Measurements from ENCODE around the gene MGAT4A. TPM values are rescaled to one million over a fixed set of nuclear protein-coding genes. Genes with fewer than 3 reads are reported as not detected.
"Not testable (repeated sequence)": the region's sequence is repeated elsewhere in the genome, so short reads cannot be mapped to it uniquely, and the experiment has no call there.

MGAT4A gene
- total and polyA plus RNA-seq, 12 donors, result 4.6 to 33.0 (median 18.6) TPM

DNA sequence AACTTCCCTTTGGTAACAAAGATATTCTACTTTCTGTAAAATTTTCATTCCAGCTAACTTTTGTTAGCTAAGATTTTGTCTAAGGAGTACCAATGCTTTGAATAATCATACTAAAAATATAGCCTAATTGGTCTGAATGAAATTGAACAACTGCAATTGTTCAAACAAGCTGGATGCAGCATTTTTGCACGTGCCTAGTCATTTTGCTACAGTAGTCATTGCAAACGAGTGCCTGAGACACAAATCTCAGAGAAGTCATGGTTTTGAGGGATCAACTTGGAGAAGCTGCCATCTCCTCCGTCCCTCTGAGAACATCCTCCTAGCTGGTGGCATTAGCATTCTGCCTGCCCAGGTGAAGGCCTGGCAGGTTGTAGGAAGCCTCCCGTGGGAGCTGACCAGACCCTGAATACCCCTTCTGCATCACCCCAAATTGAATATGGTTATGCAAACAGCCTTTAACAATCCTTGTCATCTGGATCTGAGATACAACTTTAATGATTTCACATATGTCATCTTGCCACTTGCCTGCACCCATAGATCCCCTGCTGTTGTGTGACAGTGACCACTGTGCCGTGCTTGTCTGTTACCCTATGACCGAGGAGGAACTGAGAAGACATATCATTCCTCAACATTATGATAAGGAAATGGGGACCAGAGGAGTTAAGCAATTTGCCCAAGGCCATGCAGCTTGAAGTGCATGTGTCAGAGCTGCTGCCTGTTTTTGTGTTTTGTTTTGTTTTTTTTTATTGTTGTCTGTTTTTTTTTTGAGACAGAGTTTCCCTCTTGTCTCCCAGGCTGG lies 29.1 kb upstream of the MGAT4A start:
- TF ChIP-seq, protein P1, sequence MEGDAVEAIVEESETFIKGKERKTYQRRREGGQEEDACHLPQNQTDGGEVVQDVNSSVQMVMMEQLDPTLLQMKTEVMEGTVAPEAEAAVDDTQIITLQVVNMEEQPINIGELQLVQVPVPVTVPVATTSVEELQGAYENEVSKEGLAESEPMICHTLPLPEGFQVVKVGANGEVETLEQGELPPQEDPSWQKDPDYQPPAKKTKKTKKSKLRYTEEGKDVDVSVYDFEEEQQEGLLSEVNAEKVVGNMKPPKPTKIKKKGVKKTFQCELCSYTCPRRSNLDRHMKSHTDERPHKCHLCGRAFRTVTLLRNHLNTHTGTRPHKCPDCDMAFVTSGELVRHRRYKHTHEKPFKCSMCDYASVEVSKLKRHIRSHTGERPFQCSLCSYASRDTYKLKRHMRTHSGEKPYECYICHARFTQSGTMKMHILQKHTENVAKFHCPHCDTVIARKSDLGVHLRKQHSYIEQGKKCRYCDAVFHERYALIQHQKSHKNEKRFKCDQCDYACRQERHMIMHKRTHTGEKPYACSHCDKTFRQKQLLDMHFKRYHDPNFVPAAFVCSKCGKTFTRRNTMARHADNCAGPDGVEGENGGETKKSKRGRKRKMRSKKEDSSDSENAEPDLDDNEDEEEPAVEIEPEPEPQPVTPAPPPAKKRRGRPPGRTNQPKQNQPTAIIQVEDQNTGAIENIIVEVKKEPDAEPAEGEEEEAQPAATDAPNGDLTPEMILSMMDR (IDR thresholded peaks at IDR 0.05), result no peak
- no peaks in the 10 kb centered on the region for H3K36me3 ChIP-seq
- no peak for ATAC-seq
- intact Hi-C loops (cut with DNase I), result loop anchor here in 1 of 10 donors (2.0 kb wide), 1 partner anchor 73 kb away; no protein-coding TSS in a partner anchor
- H3K4me3 ChIP-seq, result no peak overlapping the region
- H3K27me3 ChIP-seq, result no peaks in the 10 kb centered on the region
- no peak for DNase-seq
- WGBS, 2 donors, result 77 to 81% methylated on average over 6 of the region's 6 CpGs
- H3K27ac ChIP-seq, result peak overlapping the region in 3 of 10 donors; percentile 15 to 85 (median 48)
- H3K4me1 ChIP-seq, result peaks cover 0 to 79% (median 18%) of the 10 kb centered on the region in 9 donors
- no peaks in the 10 kb centered on the region for H3K9me3 ChIP-seq

DNA sequence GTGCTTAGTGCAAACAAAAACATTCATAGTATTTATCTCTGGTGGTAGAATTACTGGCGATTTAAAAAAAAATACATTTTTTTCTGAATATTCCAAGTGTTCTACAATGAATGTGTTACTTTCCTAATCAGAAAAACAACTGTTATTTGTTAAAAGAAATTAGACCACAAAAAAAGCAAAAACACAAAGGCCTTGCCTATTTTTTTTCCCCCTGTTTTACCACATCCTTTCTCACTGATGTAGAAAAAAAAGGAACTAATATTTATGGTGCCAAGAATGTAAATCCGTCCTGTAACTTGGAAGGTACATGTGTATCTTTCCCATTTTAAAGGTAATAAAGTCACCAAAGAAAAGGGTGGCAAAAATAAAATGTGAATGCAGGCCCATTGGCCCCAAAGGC lies 28.4 kb upstream of the MGAT4A start:
- Histone ChIP-seq H3K27me3 (no peaks in the 10 kb centered on the region), H3K36me3 (no peaks in the 10 kb centered on the region), H3K4me3 (no peak overlapping the region), H3K9me3 (no peaks in the 10 kb centered on the region), H3K27ac (peak overlapping the region in 4 of 10 donors; percentile 48 to 85 (median 58)), H3K4me1 (peaks cover 0 to 73% (median 18%) of the 10 kb centered on the region in 9 donors)
- intact Hi-C loops (cut with DNase I), result loop anchor here in 1 of 10 donors (2.0 kb wide), 1 partner anchor 73 kb away; no protein-coding TSS in a partner anchor
- no peak for DNase-seq
- 64 to 75% methylated on average over 2 of the region's 2 CpGs for WGBS, 2 donors
- TF ChIP-seq, protein P1 (IDR thresholded peaks at IDR 0.05), result no peak
- ATAC-seq, result no peak

DNA sequence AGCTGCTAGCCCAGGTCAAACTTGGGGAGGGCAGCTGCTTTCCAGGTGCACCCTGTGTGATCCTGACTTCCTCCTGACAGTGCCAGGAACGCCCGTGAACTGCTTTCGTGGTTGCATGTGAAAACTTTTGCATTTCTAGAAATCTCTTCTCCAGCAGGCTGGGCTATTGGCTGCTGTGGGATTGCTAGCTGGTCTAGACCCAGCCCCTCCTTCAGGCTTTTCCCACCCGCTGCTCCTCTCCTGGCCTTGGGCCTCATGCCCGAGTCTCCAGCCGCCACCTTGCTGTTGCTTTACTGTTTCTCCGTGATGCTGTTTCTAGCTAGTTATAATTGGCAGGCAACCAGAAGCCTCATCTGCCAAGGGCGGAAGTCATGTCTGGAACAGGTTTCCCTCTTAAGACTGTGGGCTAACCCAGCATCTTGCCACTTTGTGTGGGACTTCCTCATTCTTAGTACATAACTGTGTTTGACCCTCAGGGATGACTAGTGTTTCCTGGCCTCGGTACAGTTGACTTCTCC lies 27.0 kb upstream of the MGAT4A start:
- H3K4me3 ChIP-seq, result no peak overlapping the region
- peak; percentile 43 to 74 for DNase-seq
- peak overlapping the region in 8 of 10 donors; percentile 2 to 85 (median 38) for H3K27ac ChIP-seq
- H3K27me3 ChIP-seq, result no peaks in the 10 kb centered on the region
- H3K9me3 ChIP-seq, result no peaks in the 10 kb centered on the region
- intact Hi-C loops (cut with DNase I), result loop anchor here in 2 of 10 donors (1.0 to 2.0 kb wide), 2 partner anchors 64 to 75 kb away; no protein-coding TSS in a partner anchor
- no peaks in the 10 kb centered on the region for H3K36me3 ChIP-seq
- peak; percentile 93 to 97 (median 96) for ATAC-seq
- H3K4me1 ChIP-seq, result peaks cover 0 to 71% (median 18%) of the 10 kb centered on the region in 9 donors
- 38 to 52% methylated on average over 9 of the region's 9 CpGs for WGBS, 2 donors
- TF ChIP-seq, protein P1 (IDR thresholded peaks at IDR 0.05), result peak in 3 of 9 donors; percentile 18 to 29 (median 20)

DNA sequence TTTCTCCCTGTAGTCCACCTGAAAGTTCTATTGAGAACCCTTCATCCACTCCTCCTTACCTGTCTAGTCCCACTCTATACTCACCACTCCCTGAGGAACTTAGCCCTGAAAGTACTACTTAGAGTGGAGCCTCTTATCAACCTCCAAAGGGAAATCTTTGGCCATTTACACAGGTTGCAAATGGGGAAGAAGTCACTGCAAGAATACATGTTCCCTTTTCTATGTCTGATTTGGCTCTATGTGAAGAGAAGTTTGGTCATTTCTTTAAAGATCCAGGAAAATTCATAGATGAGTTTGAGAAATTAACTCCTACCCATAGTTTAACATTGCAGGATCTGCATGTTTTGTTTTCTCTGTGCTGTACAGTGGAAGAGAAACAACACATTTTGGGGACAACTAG lies 22.9 kb upstream of the MGAT4A start:
- intact Hi-C loops (cut with DNase I), result no loop called here

DNA sequence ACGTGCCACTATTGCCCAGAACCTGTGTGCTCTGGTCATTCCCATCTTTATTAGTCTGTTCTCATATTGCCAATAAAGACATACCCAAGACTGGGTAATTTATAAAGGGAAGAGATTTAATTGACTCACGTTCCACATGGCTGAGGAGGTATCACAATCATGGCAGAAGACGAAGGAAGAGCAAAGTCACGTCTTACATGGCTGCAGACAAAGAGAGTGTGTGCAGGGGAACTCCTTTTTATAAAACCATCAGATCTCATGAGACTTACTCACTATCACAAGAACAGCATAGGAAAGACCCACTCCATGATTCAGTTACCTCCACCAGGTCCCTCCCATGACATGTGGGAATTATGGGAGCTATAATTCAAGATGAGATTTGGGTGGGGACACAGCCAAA lies 21.8 kb upstream of the MGAT4A start:
- H3K9me3 ChIP-seq; H3K36me3 ChIP-seq; H3K27ac ChIP-seq; H3K4me3 ChIP-seq; H3K27me3 ChIP-seq; ATAC-seq; DNase-seq; intact Hi-C loops (cut with DNase I): not testable (repeated sequence)
- whole genome bisulfite sequencing, 2 donors, result 84% methylated on average over 4 of the region's 4 CpGs
- peaks cover 0 to 37% (median 4%) of the 10 kb centered on the region in 9 donors for H3K4me1 ChIP-seq

More for the DNA sequence above, 22.9 kb upstream of the MGAT4A start:
- Histone ChIP-seq H3K4me3 (no peak overlapping the region), H3K27me3 (no peaks in the 10 kb centered on the region), H3K4me1 (peaks cover 0 to 37% (median 11%) of the 10 kb centered on the region in 9 donors), H3K27ac (no peak overlapping the region), H3K9me3 (no peaks in the 10 kb centered on the region), H3K36me3 (no peaks in the 10 kb centered on the region)
- TF ChIP-seq, protein P1 (IDR thresholded peaks at IDR 0.05), result no peak
- ATAC-seq (no peak), DNase-seq (no peak)

All from heart right ventricle (tissue), 16 donors.